Stimulated activated CD8-positive, alpha-beta memory T cell treated with anti-CD3 and anti-CD28 coated beads, Interleukin-7, amount 100 ng/mL, for 24 hours (primary cell): ENCODE results near the gene RAI1.

Source experiments
- DNase-seq: peaks from one replicate; pipeline ENCODE4 v3.0.0-alpha.2; 2020; ENCODE audit warnings: low read depth

The RAI1 gene

DNA sequence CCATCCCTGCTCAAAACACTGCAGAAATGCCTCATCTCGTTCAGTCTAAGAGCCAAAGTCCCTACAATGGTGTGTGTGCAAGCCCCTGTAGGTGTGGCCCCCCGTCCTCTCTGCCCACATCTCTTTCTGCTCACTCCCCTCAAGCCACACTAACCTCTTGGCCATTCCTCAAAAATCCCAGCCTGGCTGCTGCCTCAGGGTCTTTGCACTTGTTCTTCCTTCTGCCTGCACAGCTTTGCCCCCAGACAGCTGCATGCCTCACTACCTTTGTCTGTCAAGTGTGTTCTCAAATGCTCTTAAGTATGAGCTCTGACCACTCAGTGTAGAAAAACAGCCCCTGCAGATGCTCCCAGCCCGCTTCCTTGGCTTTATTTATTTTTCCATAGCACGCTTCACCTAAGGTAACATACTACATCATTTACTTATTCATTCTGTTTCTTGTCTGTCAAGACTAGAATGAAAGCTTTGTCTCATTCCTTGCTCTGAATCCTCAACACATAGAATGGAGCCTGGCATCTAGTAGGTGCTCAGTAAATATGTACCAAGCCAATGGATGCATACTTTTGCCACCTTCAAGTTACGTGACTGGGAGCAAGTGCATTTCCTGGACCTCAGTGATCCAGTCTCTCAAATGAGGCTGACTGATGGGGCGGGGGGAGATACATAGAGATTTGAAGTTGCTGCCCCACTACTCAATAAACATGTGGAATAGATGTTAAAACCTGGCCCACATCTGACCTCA, 38.1 kb downstream of the RAI1 start:
- no peak for DNase-seq

- no peak for DNase-seq
Measured at GRCh38 chr17:17719966-17720543, 38.8 kb downstream of the RAI1 start.

- no peak for DNase-seq
Measured at GRCh38 chr17:17721140-17721668, 39.9 kb downstream of the RAI1 start.

- no peak for DNase-seq
Measured at GRCh38 chr17:17722081-17722905, 41.0 kb downstream of the RAI1 start.

- no peak for DNase-seq
Measured at GRCh38 chr17:17722906-17723353, 41.7 kb downstream of the RAI1 start.

- DNase-seq: no peak
Measured at GRCh38 chr17:17723354-17724261, 42.4 kb downstream of the RAI1 start.

DNA sequence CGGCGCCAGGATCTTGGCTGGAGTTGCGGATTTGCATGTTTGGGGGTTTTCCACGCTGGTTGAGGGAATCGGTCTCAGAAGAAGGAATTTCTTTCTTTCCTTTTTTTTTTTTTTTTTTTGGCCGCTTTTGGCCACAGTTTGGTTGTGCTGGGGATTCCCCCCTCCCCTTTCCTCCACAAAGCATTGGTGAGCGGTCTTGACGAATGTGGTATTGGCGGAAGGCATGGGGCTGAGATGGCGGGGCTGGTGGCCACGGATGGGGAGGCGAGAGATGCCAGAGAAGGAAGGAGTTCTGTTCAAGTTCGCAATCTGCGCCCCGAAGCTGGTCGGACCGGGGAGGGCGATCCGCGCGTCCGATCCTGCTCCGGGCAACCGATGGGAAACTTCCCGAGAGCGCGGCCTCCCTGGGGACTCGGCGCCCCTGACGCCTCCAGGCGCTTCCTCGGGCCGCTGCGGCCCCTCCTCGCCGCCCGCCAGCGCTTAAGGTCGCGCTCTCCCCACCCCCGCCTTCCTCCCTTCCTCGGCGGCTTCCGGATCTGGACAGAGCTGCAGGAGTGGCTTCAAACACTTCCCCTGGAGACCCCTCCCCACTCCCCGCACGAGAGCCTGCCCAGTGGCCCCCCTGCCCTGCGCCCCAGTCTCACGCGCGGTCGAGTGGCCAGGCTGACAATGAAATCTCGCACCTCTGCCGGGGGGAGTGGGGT, 43.2 kb downstream of the RAI1 start:
- no peak for DNase-seq

- no peak for DNase-seq
Measured at GRCh38 chr17:17725011-17725751, 43.9 kb downstream of the RAI1 start.

- no peak for DNase-seq
Measured at GRCh38 chr17:17725752-17726457, 44.6 kb downstream of the RAI1 start.

DNA sequence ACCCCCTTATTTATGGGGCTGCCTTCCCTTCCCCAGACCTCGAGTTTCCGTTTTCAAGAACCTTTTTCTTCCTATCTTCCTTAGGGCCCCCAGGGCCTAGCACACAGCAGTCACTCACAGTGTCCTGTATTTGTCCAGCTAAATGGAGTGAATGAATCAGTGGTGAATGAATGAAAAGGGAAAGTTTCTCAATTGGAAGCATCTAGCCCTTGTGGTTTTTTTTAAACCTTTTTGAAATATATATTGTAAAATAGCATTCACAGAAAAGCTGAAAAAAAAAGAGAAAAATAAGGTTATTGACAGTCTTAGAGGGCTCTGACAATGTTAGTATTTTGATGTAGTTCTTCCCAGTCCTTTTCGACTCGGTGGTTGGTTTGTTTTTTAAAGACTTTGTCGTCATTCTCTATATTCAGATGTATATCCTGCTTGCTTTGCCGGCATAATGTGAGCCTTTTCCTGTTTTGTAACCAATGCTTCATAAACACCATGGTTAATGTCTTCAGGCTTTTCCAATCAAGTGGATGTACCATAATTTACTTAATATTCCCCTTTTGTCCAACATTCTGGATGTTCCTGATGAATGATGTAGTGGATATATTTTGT, 45.3 kb downstream of the RAI1 start:
- no peak for DNase-seq

- DNase-seq: no peak
Measured at GRCh38 chr17:17727111-17727659, 45.9 kb downstream of the RAI1 start.

DNA sequence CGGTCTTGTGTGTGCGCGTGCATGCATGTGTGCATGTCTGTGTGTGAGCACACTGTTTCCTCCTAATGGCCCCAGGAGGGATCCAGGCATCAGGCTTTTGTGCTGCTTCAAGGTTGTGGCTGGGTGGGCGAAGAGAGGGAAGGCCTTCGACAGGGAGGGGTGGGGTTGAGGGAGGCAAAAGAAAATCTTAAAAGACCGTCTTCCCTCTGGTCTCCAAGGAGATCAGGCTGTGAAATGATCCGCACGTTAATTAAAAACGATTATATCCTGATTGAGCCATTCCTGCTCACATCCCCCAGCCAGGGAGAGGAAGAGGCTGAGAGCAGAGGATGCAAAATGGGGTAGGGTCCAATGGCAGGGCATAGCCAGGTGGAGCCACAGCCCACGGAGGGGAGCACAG, 46.9 kb downstream of the RAI1 start:
- DNase-seq: no peak

- DNase-seq: no peak
Measured at GRCh38 chr17:17728550-17729251, 47.4 kb downstream of the RAI1 start.

GRCh38 chr17:17729620-17730249, 48.5 kb downstream of the RAI1 start:
- DNase-seq: no peak

- no peak for DNase-seq
Measured at GRCh38 chr17:17730250-17730935, 49.1 kb downstream of the RAI1 start.

DNA sequence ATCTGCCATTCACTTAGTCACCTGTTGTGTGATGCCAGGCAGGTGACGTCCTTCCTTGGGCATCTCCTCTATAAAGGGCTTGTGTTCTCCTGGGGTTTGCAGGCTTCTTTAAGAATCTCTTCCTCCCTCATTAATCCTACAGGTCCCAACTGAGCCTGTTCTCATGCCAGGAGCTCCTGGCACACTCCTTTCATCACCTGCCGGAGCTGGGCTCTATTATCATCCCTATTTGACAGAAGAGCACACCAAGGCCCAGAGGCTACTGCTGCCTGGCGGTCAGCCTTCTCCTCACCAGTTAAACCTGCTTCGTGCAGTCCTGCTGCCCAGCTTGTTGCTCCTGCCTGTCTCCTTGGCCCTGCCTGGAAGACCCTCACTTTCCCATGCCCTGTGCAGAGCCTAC, 51.2 kb downstream of the RAI1 start:
- DNase-seq: no peak
